SU-DHL-6 (cell line): ENCODE results near the gene C10orf120.

ENCODE experiments used
- CTCF ChIP-seq: fragments of 200-600 bp; sonication (generic); IDR thresholded peaks from one replicate; pipeline ENCODE4 v1.5.1; 2017; ENCODE audit warnings: antibody characterized with exemption, mild to moderate bottlenecking, low read length, moderate library complexity; ENCODE audit not compliant: insufficient read depth, poor library complexity, severe bottlenecking
- EZH2phosphoT487 ChIP-seq: fragments of 200-600 bp; sonication (generic), shearing (Covaris generic); conservative IDR thresholded peaks from 2 replicates; pipeline ENCODE4 v1.6.1; 2018; ENCODE audit warnings: mild to moderate bottlenecking, antibody characterized with exemption, low read length, moderate library complexity, mixed read lengths

DNA sequence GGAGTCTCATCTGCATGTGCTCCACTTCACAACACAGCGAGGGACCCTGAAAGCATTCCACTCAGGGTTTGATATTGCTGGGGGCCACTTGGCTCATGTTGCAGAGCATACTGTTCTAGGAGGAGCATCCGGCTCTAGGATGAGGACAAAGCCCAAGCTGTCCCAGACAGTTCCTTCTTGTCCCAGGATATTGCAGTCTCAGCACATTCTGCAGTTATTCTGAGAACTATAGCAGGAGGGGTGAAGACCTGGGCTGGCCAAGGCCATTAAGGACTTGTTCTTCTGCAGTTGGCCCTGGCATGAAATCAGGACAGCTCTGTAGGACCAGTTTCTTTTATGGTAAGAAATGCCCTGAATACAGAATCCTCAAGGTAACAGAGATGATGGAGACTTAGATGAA lies 48.9 kb upstream of the C10orf120 start:
- TF ChIP-seq CTCF (no peak), EZH2phosphoT487 (no peak)
